HepG2 (cell line): ENCODE results near the gene CRKL. TPM values are rescaled to one million over a fixed set of nuclear protein-coding genes. Genes with fewer than 3 reads are reported as not detected.

Source experiments
- ASH2L ChIP-seq: fragments of 300-600, 200-600 bp; sonication (generic); IDR thresholded peaks from 2 replicates; pipeline ENCODE4 v1.7.0; 2017; ENCODE audit warnings: low read depth, mild to moderate bottlenecking, moderate library complexity, mixed read lengths, low read length; ENCODE audit not compliant: insufficient read length
- ATF7 ChIP-seq, 2 experiments: fragments of 450-650 bp in 1 of 2; sonication (generic) in 1 of 2; formaldehyde crosslinking in 1 of 2; IDR thresholded peaks; 2 replicates each; pipeline versions ENCODE4 v1.4.0 to v1.6.1; 2016 to 2020; ENCODE audit warnings: antibody characterized with exemption in 1 of 2, mild to moderate bottlenecking in 1 of 2, missing genetic modification reagents in 1 of 2
- ELF4 ChIP-seq: sonication (generic); formaldehyde crosslinking; IDR thresholded peaks from 2 replicates; pipeline ENCODE4 v1.5.0; 2020; ENCODE audit warnings: missing genetic modification reagents, mild to moderate bottlenecking, moderate library complexity, borderline replicate concordance
- FOSL2 ChIP-seq: sonication (generic); formaldehyde crosslinking; IDR thresholded peaks from 2 replicates; pipeline ENCODE4 v1.4.0; 2020; ENCODE audit warnings: missing genetic modification reagents
- GATAD2A ChIP-seq: IDR thresholded peaks from 2 replicates; pipeline ENCODE4 v1.6.1; 2016
- KMT2B ChIP-seq: IDR thresholded peaks from 2 replicates; pipeline ENCODE4 v1.6.1; 2016; ENCODE audit warnings: missing genetic modification reagents, missing compliant biosample characterization
- SALL1 ChIP-seq: sonication (generic); formaldehyde crosslinking; IDR thresholded peaks from 2 replicates; pipeline ENCODE4 v1.8.0; 2022; ENCODE audit warnings: mild to moderate bottlenecking, missing genetic modification reagents
- SP5 ChIP-seq: IDR thresholded peaks from 2 replicates; pipeline ENCODE4 v1.6.1; 2016; ENCODE audit warnings: low read depth, borderline replicate concordance
- TCF12 ChIP-seq, 2 experiments: fragments of 450-650 bp in 1 of 2; sonication (generic) in 1 of 2; formaldehyde crosslinking in 1 of 2; IDR thresholded peaks; 2 replicates each; pipeline versions ENCODE4 v1.6.1 to v1.8.0; 2017 to 2022; ENCODE audit warnings: antibody characterized with exemption in 1 of 2, mild to moderate bottlenecking in 1 of 2, missing genetic modification reagents in 1 of 2, moderate library complexity in 1 of 2
- ZNF264 ChIP-seq: sonication (generic); formaldehyde crosslinking; IDR thresholded peaks from 2 replicates; pipeline ENCODE4 v1.4.0; 2020; ENCODE audit warnings: missing genetic modification reagents
- ZNF3 ChIP-seq: IDR thresholded peaks from 2 replicates; pipeline ENCODE4 v1.7.0; 2017; ENCODE audit warnings: inconsistent platforms
- ZNF501 ChIP-seq: sonication (generic); formaldehyde crosslinking; IDR thresholded peaks from 2 replicates; pipeline ENCODE4 v1.5.1; 2020; ENCODE audit warnings: mild to moderate bottlenecking, moderate library complexity, missing genetic modification reagents
- ZNF557 ChIP-seq: sonication (generic); formaldehyde crosslinking; IDR thresholded peaks from 2 replicates; pipeline ENCODE4 v1.4.0; 2020; ENCODE audit warnings: missing genetic modification reagents
- ZNF629 ChIP-seq: sonication (generic); formaldehyde crosslinking; conservative IDR thresholded peaks from 2 replicates; pipeline ENCODE4 v1.5.0; 2020; ENCODE audit warnings: missing genetic modification reagents
- polyA plus RNA-seq, 8 experiments: library from polyadenylated mRNA; depleted of rRNA in 3 of 8; stranded (reverse) in 7 of 8; unstranded in 1 of 8; fragments of >200 nt; fragmentation: Illumina TruSeq in 4 of 8; extraction: Trizol in 4 of 8; gene quantifications; 2 replicates each; pipeline versions ENCODE4 v1.2.1 to v1.2.3, GENCODE V29; 2011 to 2016; ENCODE audit warnings: low read depth in 4 of 8, missing spikeins in 1 of 8, mixed read lengths in 1 of 8; ENCODE audit not compliant: insufficient read depth in 1 of 8
- total RNA-seq, 5 experiments: library from RNA; depleted of rRNA; stranded (reverse); fragments of >200 nt; fragmentation: Illumina TruSeq; extraction: Trizol; gene quantifications; 2 replicates each; pipeline ENCODE4 v1.2.3, GENCODE V29; 2016; ENCODE audit warnings: low read depth in 1 of 5
- TF ChIP-seq, protein P1 (sequence below), 2 experiments: sonication (generic) in 1 of 2; formaldehyde crosslinking in 1 of 2; IDR thresholded peaks; 2 replicates each; pipeline versions ENCODE4 v1.4.0 to v1.6.1; 2018 to 2020; ENCODE audit warnings: missing genetic modification reagents in 2 of 2, borderline replicate concordance in 1 of 2, low read depth in 1 of 2, mild to moderate bottlenecking in 1 of 2, missing biosample characterization in 1 of 2
- TF ChIP-seq, protein P2 (sequence below): IDR thresholded peaks from 2 replicates; pipeline ENCODE4 v1.6.1; 2012; ENCODE audit warnings: inconsistent platforms
- TF ChIP-seq, protein P3 (sequence below): sonication (generic); formaldehyde crosslinking; IDR thresholded peaks from 2 replicates; pipeline ENCODE4 v1.4.0; 2020; ENCODE audit warnings: mild to moderate bottlenecking, missing genetic modification reagents

Gene CRKL
- total and polyA plus RNA-seq, 2 of the 13 experiments (the other 11 are each of a cell fraction or from before 2014, with no cell fraction given): 37.4 to 60.6 TPM

DNA sequence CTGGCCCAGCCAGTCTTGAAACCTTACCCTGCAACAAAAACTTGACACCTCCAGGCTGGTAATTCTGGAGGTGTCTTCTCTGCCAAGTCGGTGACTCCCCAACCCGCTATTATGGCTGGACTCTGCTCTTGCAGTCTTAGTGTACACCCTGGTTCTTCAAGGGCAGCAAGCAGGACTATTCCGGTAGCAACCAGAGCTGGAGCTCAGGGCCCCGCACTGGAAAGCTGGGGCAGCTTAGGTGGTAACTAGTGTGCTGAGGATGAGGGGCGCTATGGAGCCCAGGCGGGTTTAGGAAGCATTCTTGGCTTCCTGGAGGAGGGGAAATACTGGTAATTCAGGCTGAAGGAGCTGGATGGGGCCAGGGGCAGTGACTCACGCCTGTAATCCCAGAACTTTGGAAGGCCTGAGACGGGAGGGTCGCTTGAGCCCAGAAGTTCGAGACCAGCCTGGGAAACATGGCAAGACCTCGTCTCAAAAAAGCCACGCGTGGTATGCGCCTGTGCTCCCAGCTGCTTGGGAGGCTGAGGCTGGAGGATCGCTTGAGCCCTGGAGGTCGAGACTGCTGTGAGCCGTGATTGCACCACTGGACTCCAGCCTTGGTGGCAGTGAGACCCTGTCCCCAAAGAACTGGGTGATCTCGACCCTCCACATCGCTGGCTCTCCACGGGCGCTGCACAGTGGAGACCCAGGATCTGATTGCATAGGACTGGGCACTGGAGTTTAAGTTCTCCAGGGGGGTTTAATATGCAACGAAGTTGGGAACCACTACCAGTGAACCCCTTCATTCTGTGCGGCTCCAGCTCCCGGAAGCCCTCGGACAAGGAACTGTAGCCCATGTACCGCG is 39.3 kb downstream of the CRKL start (continued):
- TF ChIP-seq ATF7 (IDR thresholded peaks at IDR 0.05): no peak
- no peak for TF ChIP-seq ATF7 (CRISPR knock-in tag; IDR thresholded peaks at IDR 0.05)
- peak; percentile 84; the same call in 1 of the 2 replicates for TF ChIP-seq ZNF557 (CRISPR knock-in tag)
- TF ChIP-seq ZNF264 (CRISPR knock-in tag): peak; percentile 43; the same call in 1 of the 2 replicates
- peak; percentile 68 for TF ChIP-seq ZNF501 (CRISPR knock-in tag)
- TF ChIP-seq GATAD2A: peak; percentile 38; the same call in 1 of the 2 replicates
- TF ChIP-seq KMT2B (CRISPR knock-in tag): no peak
- 0 out of 2 replicates have a peak, but pooled peaks have one; percentile 47 for TF ChIP-seq ELF4
- TF ChIP-seq SALL1: peak; percentile 52
- TF ChIP-seq, protein P1, sequence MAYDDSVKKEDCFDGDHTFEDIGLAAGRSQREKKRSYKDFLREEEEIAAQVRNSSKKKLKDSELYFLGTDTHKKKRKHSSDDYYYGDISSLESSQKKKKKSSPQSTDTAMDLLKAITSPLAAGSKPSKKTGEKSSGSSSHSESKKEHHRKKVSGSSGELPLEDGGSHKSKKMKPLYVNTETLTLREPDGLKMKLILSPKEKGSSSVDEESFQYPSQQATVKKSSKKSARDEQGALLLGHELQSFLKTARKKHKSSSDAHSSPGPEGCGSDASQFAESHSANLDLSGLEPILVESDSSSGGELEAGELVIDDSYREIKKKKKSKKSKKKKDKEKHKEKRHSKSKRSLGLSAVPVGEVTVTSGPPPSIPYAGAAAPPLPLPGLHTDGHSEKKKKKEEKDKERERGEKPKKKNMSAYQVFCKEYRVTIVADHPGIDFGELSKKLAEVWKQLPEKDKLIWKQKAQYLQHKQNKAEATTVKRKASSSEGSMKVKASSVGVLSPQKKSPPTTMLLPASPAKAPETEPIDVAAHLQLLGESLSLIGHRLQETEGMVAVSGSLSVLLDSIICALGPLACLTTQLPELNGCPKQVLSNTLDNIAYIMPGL (CRISPR knock-in tag; IDR thresholded peaks at IDR 0.05; ENCODE audit: borderline replicate concordance in 1 of 2, low read depth in 1 of 2): peak; percentile 25 to 76; a peak in 3 of 4 replicates
- TF ChIP-seq, protein P2, sequence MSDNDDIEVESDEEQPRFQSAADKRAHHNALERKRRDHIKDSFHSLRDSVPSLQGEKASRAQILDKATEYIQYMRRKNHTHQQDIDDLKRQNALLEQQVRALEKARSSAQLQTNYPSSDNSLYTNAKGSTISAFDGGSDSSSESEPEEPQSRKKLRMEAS: peak; percentile 27; the same call in 1 of the 2 replicates
- no peak for TF ChIP-seq ZNF3
- 0 out of 2 replicates have a peak, but pooled peaks have one; percentile 8 for TF ChIP-seq SP5 (CRISPR knock-in tag)
- TF ChIP-seq TCF12 (IDR thresholded peaks at IDR 0.05): no peak
- 0 out of 2 replicates have a peak, but pooled peaks have one; percentile 11 for TF ChIP-seq TCF12 (CRISPR knock-in tag; IDR thresholded peaks at IDR 0.05)
- TF ChIP-seq FOSL2 (CRISPR knock-in tag): peak; percentile 51
- TF ChIP-seq, protein P3, sequence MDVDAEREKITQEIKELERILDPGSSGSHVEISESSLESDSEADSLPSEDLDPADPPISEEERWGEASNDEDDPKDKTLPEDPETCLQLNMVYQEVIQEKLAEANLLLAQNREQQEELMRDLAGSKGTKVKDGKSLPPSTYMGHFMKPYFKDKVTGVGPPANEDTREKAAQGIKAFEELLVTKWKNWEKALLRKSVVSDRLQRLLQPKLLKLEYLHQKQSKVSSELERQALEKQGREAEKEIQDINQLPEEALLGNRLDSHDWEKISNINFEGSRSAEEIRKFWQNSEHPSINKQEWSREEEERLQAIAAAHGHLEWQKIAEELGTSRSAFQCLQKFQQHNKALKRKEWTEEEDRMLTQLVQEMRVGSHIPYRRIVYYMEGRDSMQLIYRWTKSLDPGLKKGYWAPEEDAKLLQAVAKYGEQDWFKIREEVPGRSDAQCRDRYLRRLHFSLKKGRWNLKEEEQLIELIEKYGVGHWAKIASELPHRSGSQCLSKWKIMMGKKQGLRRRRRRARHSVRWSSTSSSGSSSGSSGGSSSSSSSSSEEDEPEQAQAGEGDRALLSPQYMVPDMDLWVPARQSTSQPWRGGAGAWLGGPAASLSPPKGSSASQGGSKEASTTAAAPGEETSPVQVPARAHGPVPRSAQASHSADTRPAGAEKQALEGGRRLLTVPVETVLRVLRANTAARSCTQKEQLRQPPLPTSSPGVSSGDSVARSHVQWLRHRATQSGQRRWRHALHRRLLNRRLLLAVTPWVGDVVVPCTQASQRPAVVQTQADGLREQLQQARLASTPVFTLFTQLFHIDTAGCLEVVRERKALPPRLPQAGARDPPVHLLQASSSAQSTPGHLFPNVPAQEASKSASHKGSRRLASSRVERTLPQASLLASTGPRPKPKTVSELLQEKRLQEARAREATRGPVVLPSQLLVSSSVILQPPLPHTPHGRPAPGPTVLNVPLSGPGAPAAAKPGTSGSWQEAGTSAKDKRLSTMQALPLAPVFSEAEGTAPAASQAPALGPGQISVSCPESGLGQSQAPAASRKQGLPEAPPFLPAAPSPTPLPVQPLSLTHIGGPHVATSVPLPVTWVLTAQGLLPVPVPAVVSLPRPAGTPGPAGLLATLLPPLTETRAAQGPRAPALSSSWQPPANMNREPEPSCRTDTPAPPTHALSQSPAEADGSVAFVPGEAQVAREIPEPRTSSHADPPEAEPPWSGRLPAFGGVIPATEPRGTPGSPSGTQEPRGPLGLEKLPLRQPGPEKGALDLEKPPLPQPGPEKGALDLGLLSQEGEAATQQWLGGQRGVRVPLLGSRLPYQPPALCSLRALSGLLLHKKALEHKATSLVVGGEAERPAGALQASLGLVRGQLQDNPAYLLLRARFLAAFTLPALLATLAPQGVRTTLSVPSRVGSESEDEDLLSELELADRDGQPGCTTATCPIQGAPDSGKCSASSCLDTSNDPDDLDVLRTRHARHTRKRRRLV (CRISPR knock-in tag): 0 out of 2 replicates have a peak, but pooled peaks have one; percentile 17
- no peak for TF ChIP-seq ZNF629
- TF ChIP-seq ASH2L: peak; percentile 12
